Smooth muscle cell (in vitro differentiated cells): ENCODE results near the gene GNG5. TPM values are rescaled to one million over a fixed set of nuclear protein-coding genes. Genes with fewer than 3 reads are reported as not detected.
"Not testable (repeated sequence)": the region's sequence is repeated elsewhere in the genome, so short reads cannot be mapped to it uniquely, and the experiment has no call there.

Source experiments
- DNase-seq: peaks from one replicate; lab custom pipeline; 2025; ENCODE audit not compliant: unreplicated experiment; lab: John Stamatoyannopoulos, UW
- H2AFZ ChIP-seq: fragments of 200-600 bp; sonication (generic); 2 replicates; pipeline ENCODE4 v1.6.0; 2016; ENCODE audit warnings: antibody characterized with exemption, low read depth, mild to moderate bottlenecking
- H3F3A ChIP-seq: fragments of 200-600 bp; sonication (generic); 2 replicates; pipeline ENCODE4 v1.6.0; 2017; ENCODE audit warnings: antibody characterized with exemption, low read depth
- H3K27ac ChIP-seq: fragments of 200-600 bp; sonication (generic); 2 replicates; pipeline ENCODE4 v1.5.1; 2016; ENCODE audit warnings: low read depth, mild to moderate bottlenecking
- H3K27me3 ChIP-seq: fragments of 200-600 bp; sonication (generic); 2 replicates; pipeline ENCODE4 v1.6.1; 2016; ENCODE audit warnings: low read depth, mild to moderate bottlenecking
- H3K36me3 ChIP-seq: fragments of 200-600 bp; sonication (generic); 2 replicates; pipeline ENCODE4 v1.5.1; 2016; ENCODE audit warnings: low read depth
- H3K4me1 ChIP-seq: fragments of 200-600 bp; sonication (generic); 2 replicates; pipeline ENCODE4 v1.5.1; 2016; ENCODE audit warnings: low read depth
- H3K4me2 ChIP-seq: fragments of 200-600 bp; sonication (generic); 2 replicates; pipeline ENCODE4 v1.6.0; 2016; ENCODE audit warnings: mild to moderate bottlenecking
- H3K4me3 ChIP-seq: fragments of 200-600 bp; sonication (generic); 2 replicates; pipeline ENCODE4 v1.5.1; 2016; ENCODE audit warnings: mild to moderate bottlenecking
- H3K79me2 ChIP-seq: fragments of 200-600 bp; sonication (generic); 2 replicates; pipeline ENCODE4 v1.6.0; 2016; ENCODE audit warnings: low read depth, mild to moderate bottlenecking
- H3K9ac ChIP-seq: fragments of 200-600 bp; sonication (generic); 2 replicates; pipeline ENCODE4 v1.6.0; 2016; ENCODE audit warnings: low read depth
- H3K9me3 ChIP-seq: fragments of 200-600 bp; sonication (generic); replicated peaks from 2 replicates; pipeline ENCODE4 v1.5.1; 2016; ENCODE audit warnings: low read depth
- H4K20me1 ChIP-seq: fragments of 200-600 bp; sonication (generic); 2 replicates; pipeline ENCODE4 v1.6.0; 2016; ENCODE audit warnings: low read depth
- CTCF ChIP-seq: fragments of 200-600 bp; sonication (generic); IDR thresholded peaks from 2 replicates; pipeline ENCODE4 v1.5.1; 2017; ENCODE audit warnings: borderline replicate concordance, mild to moderate bottlenecking, antibody characterized with exemption; ENCODE audit not compliant: insufficient read depth, poor library complexity, severe bottlenecking
- WGBS: methylation state at CpG from one replicate; pipeline ENCODE4 v1.1.7; 2016; ENCODE audit warnings: low lambda C conversion rate; 5-methylcytosine and 5-hydroxymethylcytosine counted together
- polyA plus RNA-seq: library from polyadenylated mRNA; unstranded; fragments of >200 nt; fragmentation: Nextera tagmentation; extraction: Ambion mirVana; gene quantifications from 2 replicates; pipeline ENCODE4 v1.2.1, GENCODE V29; 2016
- total RNA-seq: library from RNA; depleted of rRNA; stranded (reverse); fragments of >200 nt; gene quantifications from 2 replicates; pipeline ENCODE4 v1.2.3, GENCODE V29; 2014

Gene GNG5
- total and polyA plus RNA-seq, 2 experiments from 2014 or later, result 342 to 722 TPM

GRCh38 chr1:84508510-84508909 is 2.1 kb upstream of the GNG5 start:
- H2AFZ ChIP-seq, result no peak overlapping the region
- no peaks in the 10 kb centered on the region for H3K9me3 ChIP-seq
- peaks cover 18% of the 10 kb centered on the region for H4K20me1 ChIP-seq
- 97% methylated on average over 1 of the region's 1 CpG for WGBS
- no peak overlapping the region for H3K9ac ChIP-seq
- H3K36me3 ChIP-seq, result no peaks in the 10 kb centered on the region
- no peak overlapping the region for H3K4me3 ChIP-seq
- no peak for TF ChIP-seq CTCF
- no peak overlapping the region for H3K4me2 ChIP-seq
- no peak for DNase-seq
- no peak overlapping the region for H3K27ac ChIP-seq
- H3K27me3 ChIP-seq, result no peaks in the 10 kb centered on the region
- peaks cover 8% of the 10 kb centered on the region for H3F3A ChIP-seq
- peaks cover 18% of the 10 kb centered on the region for H3K4me1 ChIP-seq
- peaks cover 24% of the 10 kb centered on the region for H3K79me2 ChIP-seq

- H4K20me1 ChIP-seq, result peaks cover 24% of the 10 kb centered on the region
- peaks cover 30% of the 10 kb centered on the region for H3K79me2 ChIP-seq
- not testable (repeated sequence) for H3K36me3 ChIP-seq, H3K27me3 ChIP-seq, H2AFZ ChIP-seq, H3K9me3 ChIP-seq, H3K4me2 ChIP-seq, H3K4me3 ChIP-seq, H3F3A ChIP-seq, H3K27ac ChIP-seq, H3K9ac ChIP-seq, DNase-seq
- peaks cover 23% of the 10 kb centered on the region for H3K4me1 ChIP-seq
- WGBS, result 97% methylated on average over 14 of the region's 14 CpGs
These were observed 1.5 kb upstream of the GNG5 start for GRCh38 chr1:84507887-84508286.

- H3K27ac ChIP-seq, result peak overlapping the region; percentile 98
- H3K4me1 ChIP-seq, result peaks cover 23% of the 10 kb centered on the region
- no peaks in the 10 kb centered on the region for H3K27me3 ChIP-seq
- peak overlapping the region; percentile 93 for H3K9ac ChIP-seq
- peaks cover 8% of the 10 kb centered on the region for H3F3A ChIP-seq
- no peak for DNase-seq
- H3K36me3 ChIP-seq, result no peaks in the 10 kb centered on the region
- TF ChIP-seq CTCF, result no peak
- no peaks in the 10 kb centered on the region for H3K9me3 ChIP-seq
- peaks cover 40% of the 10 kb centered on the region for H3K79me2 ChIP-seq
- WGBS, result 18% methylated on average over 26 of the region's 26 CpGs
- peak overlapping the region; percentile 91 for H3K4me2 ChIP-seq
- H2AFZ ChIP-seq, result peak overlapping the region; percentile 56
- peak overlapping the region; percentile 88 for H3K4me3 ChIP-seq
- H4K20me1 ChIP-seq, result peaks cover 34% of the 10 kb centered on the region
These were observed 510 bp upstream of the GNG5 start for GRCh38 chr1:84506729-84507453.

- Histone ChIP-seq H4K20me1 (peaks cover 47% of the 10 kb centered on the region), H3K79me2 (peaks cover 54% of the 10 kb centered on the region), H3K27me3 (no peaks in the 10 kb centered on the region), H3F3A (peaks cover 12% of the 10 kb centered on the region), H3K4me3 (peak overlapping the region; percentile 88), H3K9ac (peak overlapping the region; percentile 93), H3K27ac (peak overlapping the region; percentile 98), H3K36me3 (no peaks in the 10 kb centered on the region), H2AFZ (no peak overlapping the region), H3K4me2 (peak overlapping the region; percentile 91), H3K4me1 (peaks cover 23% of the 10 kb centered on the region), H3K9me3 (no peaks in the 10 kb centered on the region)
- whole genome bisulfite sequencing, result 2% methylated on average over 38 of the region's 47 CpGs
- DNase-seq, result no peak
- no peak for TF ChIP-seq CTCF
These were observed 834 bp downstream of the GNG5 start for GRCh38 chr1:84505493-84506001.
